MCF 10A (cell line): ENCODE data around the gene MATK. TPM values are rescaled to one million over a fixed set of nuclear protein-coding genes. Genes with fewer than 3 reads are reported as not detected.

ENCODE experiments used
- Bru-seq: library from RNA; stranded (reverse); fragments of 400-500 nt; gene quantifications from one replicate; lab custom pipeline; 2021; lab: Mats Ljungman, UMichigan
- BruChase-seq, 2 experiments: library from RNA; stranded (reverse); fragments of 400-500 nt; gene quantifications; one replicate each; lab custom pipeline; 2021; lab: Mats Ljungman, UMichigan
- BruUV-seq: library from RNA; stranded (reverse); fragments of 400-500 nt; replicated peaks from 2 replicates; lab custom pipeline; 2021; lab: Mats Ljungman, UMichigan
- CTCF ChIA-PET: fragments of 300-600 bp; sonication (Branson Sonifier 250); formaldehyde crosslinking; extraction: SDS; loops from one replicate; lab custom pipeline; 2021; ENCODE audit warnings: antibody characterized with exemption, inconsistent platforms; lab: Yijun Ruan, JAX
- POLR2A ChIA-PET: fragments of 300-600, 350-650 bp; sonication (Branson Sonifier 250); formaldehyde crosslinking; extraction: SDS; loops from one replicate; lab custom pipeline; 2020; ENCODE audit warnings: antibody characterized with exemption, inconsistent platforms; lab: Yijun Ruan, JAX
- DNase-seq: peaks from one replicate; pipeline ENCODE4 v3.0.0-alpha.2; 2018; ENCODE audit not compliant: unreplicated experiment
- H3K27ac Mint-ChIP-seq: one replicate; pipeline ENCODE4 v1.8.0; 2022; ENCODE audit warnings: mild to moderate bottlenecking, low read depth, mixed read lengths; ENCODE audit not compliant: unreplicated experiment
- H3K27me3 Mint-ChIP-seq: one replicate; pipeline ENCODE4 v1.8.0; 2022; ENCODE audit warnings: mixed read lengths; ENCODE audit not compliant: insufficient read depth, unreplicated experiment
- H3K36me3 Mint-ChIP-seq: one replicate; pipeline ENCODE4 v1.8.0; 2022; ENCODE audit warnings: mild to moderate bottlenecking, moderate library complexity, mixed read lengths; ENCODE audit not compliant: insufficient read depth, unreplicated experiment
- H3K4me1 Mint-ChIP-seq: one replicate; pipeline ENCODE4 v1.8.0; 2022; ENCODE audit warnings: mixed read lengths; ENCODE audit not compliant: insufficient read depth, unreplicated experiment
- H3K4me3 Mint-ChIP-seq: one replicate; pipeline ENCODE4 v1.8.0; 2022; ENCODE audit warnings: mild to moderate bottlenecking, moderate library complexity, mixed read lengths; ENCODE audit not compliant: unreplicated experiment
- H3K9me3 Mint-ChIP-seq: one replicate; pipeline ENCODE4 v1.8.0; 2022; ENCODE audit warnings: mixed read lengths; ENCODE audit not compliant: unreplicated experiment
- CTCF ChIP-seq: fragments of 200-600 bp; IDR thresholded peaks from one replicate; pipeline ENCODE4 v1.8.0; 2022; ENCODE audit warnings: antibody characterized with exemption, mild to moderate bottlenecking; ENCODE audit not compliant: unreplicated experiment
- intact Hi-C: fragments of 100-400 bp; cut with micrococcal nuclease; formaldehyde crosslinking; loops from 2 replicates; pipeline ENCODE4 v1.14.1; 2022
- long read RNA-seq: library from polyadenylated mRNA; stranded (forward); transcript quantifications from one replicate; pipeline ENCODE4 v2.0.0, GENCODE V29; 2022
- total RNA-seq: library from RNA; stranded (reverse); gene quantifications from 2 replicates; pipeline ENCODE4 v1.2.3, GENCODE V29; 2022

MATK gene
- total RNA-seq (not detected in 2 replicates), Bru-seq, nascent RNA (percentile 5 among the genes with signal in this experiment), BruChase-seq, experiment 1, labeled RNA remaining after a 6-hour chase (percentile 4 among the genes with signal in this experiment), BruChase-seq, experiment 2, labeled RNA remaining after a 2-hour chase (percentile 4 among the genes with signal in this experiment)
- long read RNA-seq: 0 reads

- no TSS peak for BruUV-seq
- H3K4me3 Mint-ChIP-seq: no peak within 1 kb of the TSS
- no peak for TF ChIP-seq CTCF
- DNase-seq: no peak
- H3K9me3 Mint-ChIP-seq: peaks cover 23% of the 10 kb centered on the region
- POLR2A ChIA-PET: no interaction called here
- CTCF ChIA-PET: interaction anchor here (0.7 kb wide), 1 partner anchor 553 kb away, joined by 3 read pairs; no protein-coding TSS in a partner anchor
- intact Hi-C loops: no loop called here
- no peak within 1 kb of the TSS for H3K27ac Mint-ChIP-seq
- H3K4me1 Mint-ChIP-seq: no peaks in the 10 kb centered on the region
- no peaks in the 10 kb centered on the region for H3K36me3 Mint-ChIP-seq
- H3K27me3 Mint-ChIP-seq: peaks cover 35% of the 10 kb centered on the region
These were observed at the start of gene MATK for GRCh38 chr19:3785938-3786824. TSS of gene MATK (minus strand) at chr19:3786381. CDS start at chr19:3785135, 1,246 bp downstream.

- Mint-ChIP-seq H3K9me3 (no peaks in the 10 kb centered on the region), H3K36me3 (peaks cover 5% of the 10 kb centered on the region), H3K27me3 (peaks cover 7% of the 10 kb centered on the region), H3K27ac (no peak overlapping the region), H3K4me1 (no peaks in the 10 kb centered on the region), H3K4me3 (no peak overlapping the region)
- no peak for DNase-seq
- TF ChIP-seq CTCF: no peak
- BruUV-seq: no TSS peak
- CTCF ChIA-PET: interaction anchor here (0.7 kb wide), 1 partner anchor 43 kb away, joined by 5 read pairs; no protein-coding TSS in a partner anchor
- POLR2A ChIA-PET: no interaction called here
- intact Hi-C loops: no loop called here
These were observed 48.9 kb upstream of the MATK start for GRCh38 chr19:3835055-3835435.

DNA sequence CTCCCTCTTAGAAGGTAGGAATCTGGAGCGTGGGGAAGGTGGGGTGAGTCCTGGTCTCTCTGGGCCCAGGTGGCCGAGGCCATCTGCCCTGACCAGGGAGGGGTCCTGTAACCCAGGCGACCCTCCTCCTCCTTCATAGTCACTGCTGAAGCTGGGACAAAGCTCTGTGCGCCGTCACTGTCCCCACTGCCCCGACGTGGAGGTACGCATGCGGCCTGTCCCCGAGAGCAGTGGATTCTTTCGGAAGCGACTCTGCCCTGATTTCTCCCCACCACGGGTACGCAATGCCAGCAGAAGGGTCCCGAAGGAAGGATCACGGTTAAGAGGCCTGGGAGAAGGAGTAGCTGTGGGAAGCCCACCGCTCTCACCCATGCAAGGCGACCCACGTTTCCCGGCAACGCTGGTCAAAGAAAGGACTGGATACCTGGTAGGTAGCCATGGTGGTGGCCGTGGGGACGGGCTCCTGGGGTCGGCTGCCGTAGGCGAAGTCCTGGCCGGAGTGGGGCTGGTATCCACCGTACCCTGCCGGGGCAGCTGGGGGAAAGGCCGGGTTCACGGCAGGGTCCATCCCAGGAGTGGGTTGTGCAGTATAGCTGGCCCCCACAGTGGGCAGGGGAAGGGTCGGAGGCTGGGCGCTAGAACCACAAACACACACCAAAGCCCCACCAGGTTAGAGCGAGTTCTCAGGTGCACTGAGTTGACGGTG is 48.3 kb upstream of the MATK start:
- H3K36me3 Mint-ChIP-seq: peaks cover 5% of the 10 kb centered on the region
- CTCF ChIA-PET: no interaction called here
- POLR2A ChIA-PET: no interaction called here
- BruUV-seq: no TSS peak
- no peak for TF ChIP-seq CTCF
- no peaks in the 10 kb centered on the region for H3K4me1 Mint-ChIP-seq
- no peak overlapping the region for H3K4me3 Mint-ChIP-seq
- intact Hi-C loops: no loop called here
- H3K9me3 Mint-ChIP-seq: no peaks in the 10 kb centered on the region
- H3K27me3 Mint-ChIP-seq: peaks cover 1% of the 10 kb centered on the region
- H3K27ac Mint-ChIP-seq: no peak overlapping the region
- no peak for DNase-seq
